ENCODE results near the gene HCN4.

Gene HCN4

GRCh38 chr15:73295630-73296286 is 73.0 kb downstream of the HCN4 start:
- DNase-seq (ENCODE audit: low spot score) = no peak

- DNase-seq (ENCODE audit: low spot score) = no peak
Observed at GRCh38 chr15:73293773-73294172, 75.0 kb downstream of the HCN4 start.

- no peak for DNase-seq (ENCODE audit: low spot score)
Observed at GRCh38 chr15:73291441-73291840, 77.3 kb downstream of the HCN4 start.

GRCh38 chr15:73287019-73287418 is 81.7 kb downstream of the HCN4 start:
- DNase-seq (ENCODE audit: low spot score) = no peak

GRCh38 chr15:73286311-73286710 is 82.4 kb downstream of the HCN4 start:
- DNase-seq (ENCODE audit: low spot score) = no peak

- no peak for DNase-seq (ENCODE audit: low spot score)
Observed at GRCh38 chr15:73284090-73284716, 84.6 kb downstream of the HCN4 start.

- no peak for DNase-seq (ENCODE audit: low spot score)
Observed at GRCh38 chr15:73283366-73283962, 85.3 kb downstream of the HCN4 start.

GRCh38 chr15:73282567-73283365 is 86.0 kb downstream of the HCN4 start:
- DNase-seq (ENCODE audit: low spot score) = no peak

- no peak for DNase-seq (ENCODE audit: low spot score)
Observed at GRCh38 chr15:73275862-73276261, 92.9 kb downstream of the HCN4 start.

GRCh38 chr15:73273181-73274002 is 95.4 kb downstream of the HCN4 start:
- DNase-seq (ENCODE audit: low spot score) = peak; percentile 61

GRCh38 chr15:73270366-73271097 is 98.2 kb downstream of the HCN4 start:
- DNase-seq (ENCODE audit: low spot score) = no peak

Data from AG08396 (cell line).